ENCODE data around the gene ZNF837.

- TF ChIP-seq, protein P1, sequence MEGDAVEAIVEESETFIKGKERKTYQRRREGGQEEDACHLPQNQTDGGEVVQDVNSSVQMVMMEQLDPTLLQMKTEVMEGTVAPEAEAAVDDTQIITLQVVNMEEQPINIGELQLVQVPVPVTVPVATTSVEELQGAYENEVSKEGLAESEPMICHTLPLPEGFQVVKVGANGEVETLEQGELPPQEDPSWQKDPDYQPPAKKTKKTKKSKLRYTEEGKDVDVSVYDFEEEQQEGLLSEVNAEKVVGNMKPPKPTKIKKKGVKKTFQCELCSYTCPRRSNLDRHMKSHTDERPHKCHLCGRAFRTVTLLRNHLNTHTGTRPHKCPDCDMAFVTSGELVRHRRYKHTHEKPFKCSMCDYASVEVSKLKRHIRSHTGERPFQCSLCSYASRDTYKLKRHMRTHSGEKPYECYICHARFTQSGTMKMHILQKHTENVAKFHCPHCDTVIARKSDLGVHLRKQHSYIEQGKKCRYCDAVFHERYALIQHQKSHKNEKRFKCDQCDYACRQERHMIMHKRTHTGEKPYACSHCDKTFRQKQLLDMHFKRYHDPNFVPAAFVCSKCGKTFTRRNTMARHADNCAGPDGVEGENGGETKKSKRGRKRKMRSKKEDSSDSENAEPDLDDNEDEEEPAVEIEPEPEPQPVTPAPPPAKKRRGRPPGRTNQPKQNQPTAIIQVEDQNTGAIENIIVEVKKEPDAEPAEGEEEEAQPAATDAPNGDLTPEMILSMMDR (IDR thresholded peaks at IDR 0.05; ENCODE audit: poor library complexity) = no peak
- TF ChIP-seq EZH2phosphoT487 (IDR thresholded peaks at IDR 0.05; ENCODE audit: low read depth, severe bottlenecking, unreplicated experiment) = no peak
Observed at GRCh38 chr19:58330458-58330857, 50.4 kb downstream of the ZNF837 start.

All from hepatocyte (in vitro differentiated cells).